Body of pancreas (tissue), 4 donors: Measurements from ENCODE around the gene COX6B1. TPM values are rescaled to one million over a fixed set of nuclear protein-coding genes. Genes with fewer than 3 reads are reported as not detected.

Experiments
- ATAC-seq: fragments of 150-250 bp; one replicate; pipeline ENCODE4 v1.9.1; 2016
- DNase-seq, 4 donors: peaks; one replicate each; pipeline ENCODE4 v3.0.0-alpha.2; 2019
- H3K27ac ChIP-seq, 4 donors: fragments of 200-600 bp; sonication (generic); 1 replicate in 3 of 4; 2 replicates in 1 of 4; pipeline versions ENCODE4 v1.5.1 to v1.6.1; 2016 to 2019; ENCODE audit warnings: mild to moderate bottlenecking in 1 of 4, mixed read lengths in 1 of 4, moderate library complexity in 1 of 4
- H3K27me3 ChIP-seq, 2 donors: fragments of 200-600 bp; sonication (generic); one replicate each; pipeline ENCODE4 v1.6.0; 2016; ENCODE audit warnings: mild to moderate bottlenecking in 1 of 2
- H3K36me3 ChIP-seq, 2 donors: fragments of 200-600 bp; sonication (generic); replicated peaks in 1 of 2; 2 replicates each; pipeline ENCODE4 v1.5.1; 2016; ENCODE audit warnings: low read depth in 2 of 2; ENCODE audit not compliant: insufficient read depth in 1 of 2
- H3K4me1 ChIP-seq: fragments of 200-600 bp; sonication (generic); one replicate; pipeline ENCODE4 v1.6.0; 2016
- H3K4me3 ChIP-seq, 2 donors: fragments of 200-600 bp; sonication (generic); 1 replicate in 1 of 2; 2 replicates in 1 of 2; pipeline ENCODE4 v1.5.1; 2016 to 2019
- H3K9me3 ChIP-seq, 3 donors: fragments of 200-600 bp; sonication (generic); 1 replicate in 2 of 3; 2 replicates in 1 of 3; pipeline ENCODE4 v1.5.1; 2016
- CTCF ChIP-seq, 7 experiments: fragments of 450-650 bp in 4 of 7; fragments of 200-600 bp in 3 of 7; sonication (generic) in 3 of 7; IDR thresholded peaks; one replicate each; pipeline ENCODE4 v1.5.1; 2016 to 2019; ENCODE audit warnings: antibody characterized with exemption in 7 of 7
- POLR2A ChIP-seq, 3 donors: fragments of 450-650 bp; IDR thresholded peaks; one replicate each; pipeline ENCODE4 v1.6.1; 2016; ENCODE audit warnings: antibody characterized with exemption in 3 of 3, mild to moderate bottlenecking in 2 of 3
- WGBS, 2 donors: methylation state at CpG; one replicate each; pipeline ENCODE4 v1.1.5; 2017; 5-methylcytosine and 5-hydroxymethylcytosine counted together
- intact Hi-C: fragments of 100-400 bp; cut with DNase I; formaldehyde crosslinking; loops from one replicate; pipeline ENCODE4 v1.15.1; 2023
- total RNA-seq, 2 donors: library from RNA; depleted of rRNA; stranded (reverse); fragments of >200 nt; gene quantifications; one replicate each; pipeline ENCODE4 v1.1.0, GENCODE V29; 2016

The COX6B1 gene
- total RNA-seq, 2 donors from 2014 or later: 134 to 151 TPM

- no peak overlapping the region for H3K27ac ChIP-seq
- TF ChIP-seq CTCF (IDR thresholded peaks at IDR 0.05): no peak
- TF ChIP-seq POLR2A (IDR thresholded peaks at IDR 0.05): no peak
- H3K4me1 ChIP-seq: no peaks in the 10 kb centered on the region
- no peak for DNase-seq
- H3K4me3 ChIP-seq: no peak overlapping the region
- no peak for ATAC-seq
- no peaks in the 10 kb centered on the region for H3K36me3 ChIP-seq
- WGBS, 2 donors: 92 to 93% methylated on average over 8 to 9 of the region's 9 CpGs
- H3K9me3 ChIP-seq: no peaks in the 10 kb centered on the region
- no peaks in the 10 kb centered on the region for H3K27me3 ChIP-seq
- intact Hi-C loops: no loop called here
Measured at GRCh38 chr19:35621708-35622107, 26.4 kb upstream of the COX6B1 start.

- intact Hi-C loops: no loop called here
Measured at GRCh38 chr19:35622750-35623149, 25.4 kb upstream of the COX6B1 start.

GRCh38 chr19:35623327-35624010 is 24.7 kb upstream of the COX6B1 start:
- H3K4me1 ChIP-seq: peaks cover 6% of the 10 kb centered on the region
- H3K27ac ChIP-seq: no peak overlapping the region
- ATAC-seq (no peak), DNase-seq (no peak)
- no peaks in the 10 kb centered on the region for H3K36me3 ChIP-seq
- H3K4me3 ChIP-seq: no peak overlapping the region
- no peak for TF ChIP-seq POLR2A (IDR thresholded peaks at IDR 0.05)
- no peak for TF ChIP-seq CTCF (IDR thresholded peaks at IDR 0.05)
- no peaks in the 10 kb centered on the region for H3K9me3 ChIP-seq
- H3K27me3 ChIP-seq: no peaks in the 10 kb centered on the region
- WGBS, 2 donors: 81 to 83% methylated on average over 6 of the region's 6 CpGs
- intact Hi-C loops: no loop called here

More at GRCh38 chr19:35622750-35623149, 25.4 kb upstream of the COX6B1 start:
- Histone ChIP-seq H3K27me3 (no peaks in the 10 kb centered on the region), H3K9me3 (no peaks in the 10 kb centered on the region), H3K36me3 (no peaks in the 10 kb centered on the region), H3K27ac (no peak overlapping the region), H3K4me1 (peaks cover 2% of the 10 kb centered on the region), H3K4me3 (no peak overlapping the region)
- no peak for DNase-seq
- WGBS, 2 donors: 85 to 88% methylated on average over 12 to 13 of the region's 13 CpGs
- TF ChIP-seq CTCF (IDR thresholded peaks at IDR 0.05): no peak
- TF ChIP-seq POLR2A (IDR thresholded peaks at IDR 0.05): no peak
- ATAC-seq: no peak

- Histone ChIP-seq H3K36me3 (peaks cover 0 to 17% of the 10 kb centered on the region in 2 donors), H3K4me1 (peaks cover 23% of the 10 kb centered on the region), H3K4me3 (peak overlapping the region; percentile 34 to 75), H3K27me3 (no peaks in the 10 kb centered on the region), H3K9me3 (no peaks in the 10 kb centered on the region), H3K27ac (peak overlapping the region; percentile 66 to 94 (median 82))
- no peak for ATAC-seq
- intact Hi-C loops: no loop called here
- TF ChIP-seq CTCF (IDR thresholded peaks at IDR 0.05) (no peak), POLR2A (IDR thresholded peaks at IDR 0.05) (no peak)
- DNase-seq: peak in 1 of 4 donors; percentile 8
- WGBS, 2 donors: 8 to 9% methylated on average over 9 of the region's 9 CpGs
Measured at GRCh38 chr19:35628264-35628564, 19.9 kb upstream of the COX6B1 start.
